Measurements from ENCODE around the gene KHK.

GRCh38 chr2:27121906-27122305 lies 35.3 kb downstream of the KHK start:
- TF ChIP-seq, protein P1, sequence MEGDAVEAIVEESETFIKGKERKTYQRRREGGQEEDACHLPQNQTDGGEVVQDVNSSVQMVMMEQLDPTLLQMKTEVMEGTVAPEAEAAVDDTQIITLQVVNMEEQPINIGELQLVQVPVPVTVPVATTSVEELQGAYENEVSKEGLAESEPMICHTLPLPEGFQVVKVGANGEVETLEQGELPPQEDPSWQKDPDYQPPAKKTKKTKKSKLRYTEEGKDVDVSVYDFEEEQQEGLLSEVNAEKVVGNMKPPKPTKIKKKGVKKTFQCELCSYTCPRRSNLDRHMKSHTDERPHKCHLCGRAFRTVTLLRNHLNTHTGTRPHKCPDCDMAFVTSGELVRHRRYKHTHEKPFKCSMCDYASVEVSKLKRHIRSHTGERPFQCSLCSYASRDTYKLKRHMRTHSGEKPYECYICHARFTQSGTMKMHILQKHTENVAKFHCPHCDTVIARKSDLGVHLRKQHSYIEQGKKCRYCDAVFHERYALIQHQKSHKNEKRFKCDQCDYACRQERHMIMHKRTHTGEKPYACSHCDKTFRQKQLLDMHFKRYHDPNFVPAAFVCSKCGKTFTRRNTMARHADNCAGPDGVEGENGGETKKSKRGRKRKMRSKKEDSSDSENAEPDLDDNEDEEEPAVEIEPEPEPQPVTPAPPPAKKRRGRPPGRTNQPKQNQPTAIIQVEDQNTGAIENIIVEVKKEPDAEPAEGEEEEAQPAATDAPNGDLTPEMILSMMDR (IDR thresholded peaks at IDR 0.05) = no peak
- TF ChIP-seq POLR2A (IDR thresholded peaks at IDR 0.05) = no peak
